Neuronal stem cell (in vitro differentiated cells): Measurements from ENCODE around the gene FAM114A2.

ENCODE experiments used
- DNase-seq: peaks from one replicate; pipeline ENCODE4 v3.0.0-alpha.2; 2013; ENCODE audit warnings: low spot score
- H2AFZ ChIP-seq: one replicate; pipeline ENCODE4 v1.6.1; 2013; ENCODE audit warnings: mild to moderate bottlenecking, low read length, inconsistent platforms
- H2AK5ac ChIP-seq: 2 replicates; pipeline ENCODE4 v1.6.1; 2013; ENCODE audit warnings: low read depth, mild to moderate bottlenecking, inconsistent platforms, low read length, moderate library complexity, mixed read lengths
- H2BK120ac ChIP-seq: 2 replicates; pipeline ENCODE4 v1.6.1; 2013; ENCODE audit warnings: low read depth, mild to moderate bottlenecking, inconsistent platforms, low read length, moderate library complexity, mixed read lengths
- H2BK12ac ChIP-seq: one replicate; pipeline ENCODE4 v1.6.1; 2013; ENCODE audit warnings: low read length, inconsistent platforms
- H2BK15ac ChIP-seq: 2 replicates; pipeline ENCODE4 v1.6.1; 2013; ENCODE audit warnings: mild to moderate bottlenecking, low read length, inconsistent platforms, mixed read lengths
- H2BK5ac ChIP-seq: one replicate; pipeline ENCODE4 v1.6.1; 2013; ENCODE audit warnings: inconsistent platforms, mild to moderate bottlenecking, low read length, moderate library complexity
- H3K14ac ChIP-seq: one replicate; pipeline ENCODE4 v1.6.1; 2013; ENCODE audit warnings: low read length, inconsistent platforms
- H3K18ac ChIP-seq: 2 replicates; pipeline ENCODE4 v1.6.1; 2013; ENCODE audit warnings: low read length, inconsistent platforms
- H3K23ac ChIP-seq: 2 replicates; pipeline ENCODE4 v1.6.1; 2013; ENCODE audit warnings: low read depth, mild to moderate bottlenecking, mixed read lengths, low read length, inconsistent platforms; ENCODE audit not compliant: poor library complexity
- H3K27ac ChIP-seq: replicated peaks from 3 replicates; pipeline ENCODE4 v1.5.1; 2013; ENCODE audit warnings: low read length, inconsistent platforms
- H3K27me3 ChIP-seq, 3 experiments: 2 replicates each; pipeline ENCODE4 v1.6.1; 2013; ENCODE audit warnings: low read length in 3 of 3, mild to moderate bottlenecking in 2 of 3, inconsistent platforms in 1 of 3, low read depth in 1 of 3, mixed read lengths in 1 of 3, moderate library complexity in 1 of 3; ENCODE audit not compliant: control insufficient read depth in 3 of 3, insufficient read depth in 3 of 3
- H3K36me3 ChIP-seq, 2 donors: replicated peaks in 1 of 2; 2 replicates each; pipeline ENCODE4 v1.6.1; 2013; ENCODE audit warnings: low read length in 2 of 2; ENCODE audit not compliant: control insufficient read depth in 2 of 2, insufficient read depth in 2 of 2
- H3K4ac ChIP-seq: 2 replicates; pipeline ENCODE4 v1.6.1; 2013; ENCODE audit warnings: inconsistent platforms, mild to moderate bottlenecking, low read length, moderate library complexity
- H3K4me1 ChIP-seq, 2 donors: 1 replicate in 1 of 2; 2 replicates in 1 of 2; pipeline ENCODE4 v1.6.1; 2013; ENCODE audit warnings: low read length in 2 of 2, low read depth in 1 of 2; ENCODE audit not compliant: control insufficient read depth in 2 of 2, insufficient read depth in 1 of 2
- H3K4me2 ChIP-seq: one replicate; pipeline ENCODE4 v1.6.1; 2013; ENCODE audit warnings: mild to moderate bottlenecking, low read length, inconsistent platforms; ENCODE audit not compliant: insufficient read depth, poor library complexity, severe bottlenecking
- H3K4me3 ChIP-seq, 2 donors: 2 replicates each; pipeline ENCODE4 v1.5.1; 2013; ENCODE audit warnings: low read length in 2 of 2, mild to moderate bottlenecking in 2 of 2, inconsistent platforms in 1 of 2, moderate library complexity in 1 of 2
- H3K79me1 ChIP-seq: one replicate; pipeline ENCODE4 v1.6.1; 2013; ENCODE audit warnings: low read depth, mild to moderate bottlenecking, inconsistent platforms, low read length, moderate library complexity
- H3K9ac ChIP-seq: one replicate; pipeline ENCODE4 v1.6.1; 2013; ENCODE audit warnings: mild to moderate bottlenecking, low read depth, low read length, inconsistent platforms; ENCODE audit not compliant: poor library complexity
- H3K9me3 ChIP-seq, 2 donors: replicated peaks in 1 of 2; 2 replicates each; pipeline versions ENCODE3 to v1.6.1; 2013; ENCODE audit warnings: low read length in 2 of 2, mild to moderate bottlenecking in 2 of 2, inconsistent platforms in 1 of 2, low read depth in 1 of 2, mixed read lengths in 1 of 2, moderate library complexity in 1 of 2; ENCODE audit not compliant: control insufficient read depth in 2 of 2, insufficient read depth in 1 of 2
- H4K8ac ChIP-seq: one replicate; pipeline ENCODE4 v1.6.1; 2013; ENCODE audit warnings: low read depth, mild to moderate bottlenecking, inconsistent platforms, low read length, moderate library complexity
- H4K91ac ChIP-seq: one replicate; pipeline ENCODE4 v1.6.1; 2013; ENCODE audit warnings: low read length, low read depth, mild to moderate bottlenecking, inconsistent platforms; ENCODE audit not compliant: poor library complexity
- WGBS, 2 donors: extraction: QIAGEN DNeasy Blood & Tissue Kit; methylation state at CpG; one replicate each; pipeline ENCODE4 v1.1.7; 2013; ENCODE audit warnings: missing lambda C conversion rate in 2 of 2, mixed read lengths in 1 of 2; ENCODE audit not compliant: insufficient read length in 2 of 2, insufficient replicate concordance in 1 of 2; ENCODE audit errors: extremely low coverage in 2 of 2; 5-methylcytosine and 5-hydroxymethylcytosine counted together

FAM114A2 gene

GRCh38 chr5:154044099-154044498 is 5.4 kb upstream of the FAM114A2 start:
- no peak overlapping the region for H3K23ac ChIP-seq
- no peak overlapping the region for H2BK15ac ChIP-seq
- no peak overlapping the region for H4K8ac ChIP-seq
- no peak overlapping the region for H3K4me2 ChIP-seq
- peaks cover 0 to 38% of the 10 kb centered on the region in 2 donors for H3K36me3 ChIP-seq
- no peak overlapping the region for H3K27ac ChIP-seq
- H2AK5ac ChIP-seq, result no peak overlapping the region
- H2AFZ ChIP-seq, result no peak overlapping the region
- no peak for DNase-seq
- no peak overlapping the region for H3K4me3 ChIP-seq
- no peaks in the 10 kb centered on the region for H3K9me3 ChIP-seq
- no peak overlapping the region for H2BK120ac ChIP-seq
- H3K27me3 ChIP-seq, result no peaks in the 10 kb centered on the region
- peaks cover 0 to 4% of the 10 kb centered on the region in 2 donors for H3K4me1 ChIP-seq
- no peak overlapping the region for H2BK5ac ChIP-seq
- no peak overlapping the region for H2BK12ac ChIP-seq
- H3K4ac ChIP-seq, result no peak overlapping the region
- no peak overlapping the region for H3K18ac ChIP-seq
- no peak overlapping the region for H3K14ac ChIP-seq
- H4K91ac ChIP-seq, result no peak overlapping the region
- no peak overlapping the region for H3K9ac ChIP-seq
- no CpG with 5 or more reads among the region's 3 CpGs for WGBS, 2 donors
- peaks cover 2% of the 10 kb centered on the region for H3K79me1 ChIP-seq

GRCh38 chr5:154042766-154043165 is 4.1 kb upstream of the FAM114A2 start:
- H2BK120ac ChIP-seq, result no peak overlapping the region
- no peak overlapping the region for H4K91ac ChIP-seq
- H3K18ac ChIP-seq, result no peak overlapping the region
- peaks cover 0 to 37% of the 10 kb centered on the region in 2 donors for H3K36me3 ChIP-seq
- peaks cover 0 to 4% of the 10 kb centered on the region in 2 donors for H3K4me1 ChIP-seq
- no CpG with 5 or more reads among the region's 2 CpGs for WGBS, 2 donors
- no peak overlapping the region for H3K23ac ChIP-seq
- H3K14ac ChIP-seq, result no peak overlapping the region
- no peaks in the 10 kb centered on the region for H3K9me3 ChIP-seq
- H3K4ac ChIP-seq, result no peak overlapping the region
- H2AK5ac ChIP-seq, result no peak overlapping the region
- H4K8ac ChIP-seq, result no peak overlapping the region
- no peak for DNase-seq
- H2BK12ac ChIP-seq, result no peak overlapping the region
- H3K4me3 ChIP-seq, result no peak overlapping the region
- H3K79me1 ChIP-seq, result peaks cover 2% of the 10 kb centered on the region
- no peak overlapping the region for H3K9ac ChIP-seq
- H2BK5ac ChIP-seq, result no peak overlapping the region
- H2BK15ac ChIP-seq, result no peak overlapping the region
- H3K27ac ChIP-seq, result no peak overlapping the region
- H2AFZ ChIP-seq, result no peak overlapping the region
- H3K27me3 ChIP-seq, result no peaks in the 10 kb centered on the region
- no peak overlapping the region for H3K4me2 ChIP-seq

- peaks cover 0 to 24% of the 10 kb centered on the region in 2 donors for H3K36me3 ChIP-seq
- H3K4me3 ChIP-seq, result peak overlapping the region; percentile 85 to 88
- no CpG with 5 or more reads among the region's 1 CpG for WGBS, 2 donors
- H3K9me3 ChIP-seq, result no peaks in the 10 kb centered on the region
- no peak overlapping the region for H3K14ac ChIP-seq
- no peak overlapping the region for H4K91ac ChIP-seq
- no peak overlapping the region for H4K8ac ChIP-seq
- H3K79me1 ChIP-seq, result peaks cover 2% of the 10 kb centered on the region
- peak overlapping the region; percentile 94 for H2AFZ ChIP-seq
- no peak overlapping the region for H2BK120ac ChIP-seq
- H3K4me1 ChIP-seq, result peaks cover 0 to 4% of the 10 kb centered on the region in 2 donors
- H2BK15ac ChIP-seq, result no peak overlapping the region
- no peak overlapping the region for H3K9ac ChIP-seq
- no peak overlapping the region for H2AK5ac ChIP-seq
- H3K27ac ChIP-seq, result no peak overlapping the region
- H3K18ac ChIP-seq, result no peak overlapping the region
- DNase-seq, result no peak
- no peak overlapping the region for H3K23ac ChIP-seq
- H3K4ac ChIP-seq, result no peak overlapping the region
- H3K27me3 ChIP-seq, result peaks cover 0 to 3% (median 0%) of the 10 kb centered on the region in 3 experiments
- H2BK12ac ChIP-seq, result no peak overlapping the region
- H3K4me2 ChIP-seq, result peak overlapping the region; percentile 50
- H2BK5ac ChIP-seq, result no peak overlapping the region
These were observed 734 bp upstream of the FAM114A2 start for GRCh38 chr5:154039458-154039829.

- peak overlapping the region; percentile 88 for H3K18ac ChIP-seq
- DNase-seq, result no peak
- no peak overlapping the region for H2AK5ac ChIP-seq
- no peaks in the 10 kb centered on the region for H3K9me3 ChIP-seq
- peak overlapping the region; percentile 94 for H2AFZ ChIP-seq
- H2BK5ac ChIP-seq, result no peak overlapping the region
- peak overlapping the region; percentile 85 to 88 for H3K4me3 ChIP-seq
- H4K91ac ChIP-seq, result peak overlapping the region; percentile 73
- H4K8ac ChIP-seq, result no peak overlapping the region
- H2BK15ac ChIP-seq, result no peak overlapping the region
- no peak overlapping the region for H3K4ac ChIP-seq
- H3K9ac ChIP-seq, result peak overlapping the region; percentile 82
- peaks cover 0 to 3% (median 0%) of the 10 kb centered on the region in 3 experiments for H3K27me3 ChIP-seq
- H2BK12ac ChIP-seq, result no peak overlapping the region
- peaks cover 2% of the 10 kb centered on the region for H3K79me1 ChIP-seq
- H3K27ac ChIP-seq, result peak overlapping the region; percentile 14
- no peak overlapping the region for H3K14ac ChIP-seq
- H3K36me3 ChIP-seq, result peaks cover 0 to 20% of the 10 kb centered on the region in 2 donors
- H3K4me1 ChIP-seq, result peaks cover 0 to 4% of the 10 kb centered on the region in 2 donors
- no CpG with 5 or more reads among the region's 22 CpGs for WGBS, 2 donors
- H3K4me2 ChIP-seq, result peak overlapping the region; percentile 75
- no peak overlapping the region for H2BK120ac ChIP-seq
- peak overlapping the region; percentile 77 for H3K23ac ChIP-seq
These were observed 426 bp downstream of the FAM114A2 start for GRCh38 chr5:154038261-154038706.
